Liver (tissue), 9 donors: ENCODE measurements around the gene SIPA1L3. TPM values are rescaled to one million over a fixed set of nuclear protein-coding genes. Genes with fewer than 3 reads are reported as not detected.
A peak's percentile ranks its signal among the peaks of the same experiment; 100 is the strongest.

Experiments used
- DNase-seq: peaks from one replicate; pipeline ENCODE4 v3.0.0-alpha.2; 2017; ENCODE audit warnings: low spot score
- H3K27ac ChIP-seq, 2 donors: one replicate each; pipeline ENCODE4 v1.7.0; 2013; ENCODE audit warnings: inconsistent platforms in 2 of 2, low read length in 2 of 2, control low read depth in 1 of 2, low read depth in 1 of 2, mild to moderate bottlenecking in 1 of 2
- H3K27me3 ChIP-seq, 4 donors: one replicate each; pipeline versions ENCODE4 v1.6.1 to v1.7.0; 2013; ENCODE audit warnings: low read length in 3 of 4, inconsistent platforms in 1 of 4, mild to moderate bottlenecking in 1 of 4, moderate library complexity in 1 of 4; ENCODE audit not compliant: control insufficient read depth in 4 of 4, insufficient read depth in 4 of 4
- H3K36me3 ChIP-seq, 4 donors: one replicate each; pipeline versions ENCODE4 v1.6.1 to v1.7.0; 2013; ENCODE audit warnings: low read length in 3 of 4, mild to moderate bottlenecking in 3 of 4, low read depth in 1 of 4, moderate library complexity in 1 of 4; ENCODE audit not compliant: control insufficient read depth in 4 of 4, insufficient read depth in 3 of 4
- H3K4me1 ChIP-seq, 4 donors: one replicate each; pipeline versions ENCODE4 v1.6.1 to v1.7.0; 2013; ENCODE audit warnings: low read length in 3 of 4, mild to moderate bottlenecking in 3 of 4, moderate library complexity in 1 of 4; ENCODE audit not compliant: control insufficient read depth in 4 of 4, insufficient read depth in 4 of 4
- H3K4me3 ChIP-seq, 3 donors: one replicate each; pipeline versions ENCODE4 v1.6.1 to v1.7.0; 2013; ENCODE audit warnings: low read length in 3 of 3, control low read depth in 1 of 3, low read depth in 1 of 3, mild to moderate bottlenecking in 1 of 3
- H3K9ac ChIP-seq, 2 donors: one replicate each; pipeline ENCODE4 v1.7.0; 2013; ENCODE audit warnings: low read length in 2 of 2, mild to moderate bottlenecking in 2 of 2, moderate library complexity in 2 of 2, control low read depth in 1 of 2, low read depth in 1 of 2
- H3K9me3 ChIP-seq, 4 donors: one replicate each; pipeline versions ENCODE4 v1.6.1 to v1.7.0; 2013; ENCODE audit warnings: low read length in 3 of 4; ENCODE audit not compliant: control insufficient read depth in 4 of 4
- EGR1 ChIP-seq, 2 donors: IDR thresholded peaks; 2 replicates each; pipeline ENCODE4 v1.6.1; 2016 to 2018; ENCODE audit warnings: antibody characterized with exemption in 2 of 2, low read depth in 2 of 2
- FOXA1 ChIP-seq: IDR thresholded peaks from 2 replicates; pipeline ENCODE4 v1.6.1; 2016; ENCODE audit warnings: antibody characterized with exemption
- FOXA2 ChIP-seq: IDR thresholded peaks from 2 replicates; pipeline ENCODE4 v1.6.1; 2016; ENCODE audit warnings: antibody characterized with exemption
- GABPA ChIP-seq, 2 donors: IDR thresholded peaks in 1 of 2; conservative IDR thresholded peaks in 1 of 2; 2 replicates each; pipeline ENCODE4 v1.6.1; 2016; ENCODE audit warnings: antibody characterized with exemption in 2 of 2, mild to moderate bottlenecking in 1 of 2, moderate library complexity in 1 of 2
- HNF4A ChIP-seq, 2 donors: conservative IDR thresholded peaks; 2 replicates each; pipeline ENCODE4 v1.6.1; 2016; ENCODE audit warnings: antibody characterized with exemption in 2 of 2, mild to moderate bottlenecking in 2 of 2
- HNF4G ChIP-seq: IDR thresholded peaks from 2 replicates; pipeline ENCODE4 v1.6.1; 2016; ENCODE audit warnings: antibody characterized with exemption
- JUND ChIP-seq, 2 donors: IDR thresholded peaks; 2 replicates each; pipeline ENCODE4 v1.6.1; 2016; ENCODE audit warnings: antibody characterized with exemption in 2 of 2
- NR2F2 ChIP-seq: IDR thresholded peaks from 2 replicates; pipeline ENCODE4 v1.6.1; 2016; ENCODE audit warnings: antibody characterized with exemption
- RAD21 ChIP-seq, 2 donors: IDR thresholded peaks; 2 replicates each; pipeline ENCODE4 v1.6.1; 2016; ENCODE audit warnings: antibody characterized with exemption in 2 of 2, mild to moderate bottlenecking in 2 of 2
- SP1 ChIP-seq: IDR thresholded peaks from 2 replicates; pipeline ENCODE4 v1.6.1; 2018; ENCODE audit warnings: antibody characterized with exemption, mild to moderate bottlenecking
- TAF1 ChIP-seq: conservative IDR thresholded peaks from 2 replicates; pipeline ENCODE4 v1.6.1; 2016; ENCODE audit warnings: antibody characterized with exemption, mild to moderate bottlenecking
- YY1 ChIP-seq: IDR thresholded peaks from 2 replicates; pipeline ENCODE4 v1.6.1; 2016; ENCODE audit warnings: antibody characterized with exemption, mild to moderate bottlenecking
- WGBS: extraction: QIAGEN DNeasy Blood & Tissue Kit; methylation state at CpG from one replicate; pipeline ENCODE4 v1.1.7; 2013; 5-methylcytosine and 5-hydroxymethylcytosine counted together
- polyA plus RNA-seq, 2 donors: library from polyadenylated mRNA; stranded (reverse) in 1 of 2; unstranded in 1 of 2; fragments of 200-250 nt in 1 of 2; fragments of >200 nt in 1 of 2; fragmentation: Nextera tagmentation in 1 of 2; extraction: Ambion mirVana in 1 of 2; gene quantifications; one replicate each; pipeline versions ENCODE4 v1.2.1 to v1.2.3, GENCODE V29; 2013 to 2015
- total RNA-seq, 2 donors: library from RNA; depleted of rRNA; stranded (reverse); fragments of >200 nt; gene quantifications; one replicate each; pipeline ENCODE4 v1.2.3, GENCODE V29; 2014
- TF ChIP-seq, protein P1 (sequence below): IDR thresholded peaks from 2 replicates; pipeline ENCODE4 v1.6.1; 2016; ENCODE audit warnings: antibody characterized with exemption
- TF ChIP-seq, protein P2 (sequence below): fragments of 150-350 bp; IDR thresholded peaks from 2 replicates; pipeline ENCODE4 v1.5.1; 2017; ENCODE audit warnings: improper control_type of control experiment, low read depth, low read length; ENCODE audit not compliant: missing input control
- donor health status: healthy.
- donor health status: healthy.
- donor health status: healthy.
- donor health status: healthy.
- donor health status: healthy.

Gene SIPA1L3
- total and polyA plus RNA-seq, 4 donors = 2.4 to 10.0 (median 4.4) TPM

DNA sequence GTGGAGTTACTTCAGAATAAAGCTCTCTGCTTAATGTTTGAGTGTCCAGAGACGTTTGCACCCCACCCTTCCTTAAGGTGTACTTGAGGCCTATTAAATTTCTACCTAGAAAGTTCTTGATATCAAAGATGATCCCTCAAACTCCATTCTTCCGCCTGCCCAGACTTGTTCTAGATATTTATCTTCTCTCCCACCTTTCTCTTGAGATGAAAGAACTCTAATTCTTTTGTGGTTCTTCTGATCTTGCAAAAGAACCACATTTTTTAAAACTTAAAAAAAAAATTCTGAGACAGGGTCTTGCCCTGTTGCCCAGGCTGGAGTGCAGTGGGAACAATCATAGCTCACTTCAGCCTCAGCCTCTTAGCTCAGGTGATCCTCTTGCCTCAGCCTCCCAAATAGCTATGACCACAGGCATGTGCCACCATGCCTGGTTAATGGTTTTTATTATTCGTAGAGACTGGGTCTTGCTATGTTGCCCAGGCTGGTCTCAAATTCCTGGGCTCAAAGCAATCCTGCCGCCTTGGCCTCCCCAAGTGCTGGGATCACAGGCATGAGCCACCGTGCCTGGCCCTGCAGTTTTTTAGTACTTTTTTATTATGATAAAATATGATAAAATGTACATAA, 94.3 kb downstream of the SIPA1L3 start:
- H3K4me1 ChIP-seq = no peaks in the 10 kb centered on the region
- H3K36me3 ChIP-seq = no peaks in the 10 kb centered on the region
- WGBS = 92% methylated on average over 5 of the region's 5 CpGs
- TF ChIP-seq, protein P1, sequence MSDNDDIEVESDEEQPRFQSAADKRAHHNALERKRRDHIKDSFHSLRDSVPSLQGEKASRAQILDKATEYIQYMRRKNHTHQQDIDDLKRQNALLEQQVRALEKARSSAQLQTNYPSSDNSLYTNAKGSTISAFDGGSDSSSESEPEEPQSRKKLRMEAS = no peak
- no peak for TF ChIP-seq SP1
- no peak for DNase-seq
- H3K9ac ChIP-seq = no peak overlapping the region
- H3K9me3 ChIP-seq = no peaks in the 10 kb centered on the region
- H3K27ac ChIP-seq = no peak overlapping the region
- H3K27me3 ChIP-seq = no peaks in the 10 kb centered on the region
- H3K4me3 ChIP-seq = no peak overlapping the region

DNA sequence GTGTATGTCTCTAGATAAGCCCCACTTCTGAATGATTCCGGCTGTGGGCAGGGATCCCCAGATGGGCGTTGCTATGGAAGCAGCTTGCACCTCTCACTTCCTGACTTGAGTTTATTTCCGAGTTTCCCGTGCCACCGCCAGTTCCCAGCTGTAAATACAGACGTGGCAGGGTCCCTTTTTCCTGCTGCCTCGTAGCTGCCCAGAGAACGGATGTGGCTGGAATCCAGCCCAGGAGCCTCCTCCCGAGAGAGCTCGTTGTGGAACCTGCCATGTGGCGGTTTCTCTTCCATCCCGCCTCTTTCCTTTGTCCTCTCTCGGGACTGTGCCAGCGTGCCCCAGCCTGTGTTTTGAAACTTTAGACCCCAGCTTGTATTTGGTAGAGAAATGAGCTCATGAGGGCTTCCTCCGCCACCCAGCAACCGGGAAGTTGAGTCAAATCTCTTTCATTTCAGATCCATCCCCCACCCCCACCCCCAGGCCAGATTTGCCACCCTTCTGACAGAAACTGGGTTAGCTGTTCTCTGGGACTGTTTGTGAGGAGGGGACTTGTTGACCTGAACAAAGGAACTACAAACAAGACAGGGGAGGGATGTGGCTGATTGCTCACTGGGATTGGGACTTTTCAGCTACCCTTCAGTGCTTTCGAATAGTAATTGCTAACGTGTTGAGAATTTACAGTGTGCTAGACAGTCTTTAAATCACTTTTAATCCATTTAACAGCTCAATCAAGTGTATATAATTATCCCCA, 96.6 kb downstream of the SIPA1L3 start:
- Histone ChIP-seq H3K4me3 (peak overlapping the region in 1 of 3 donors; percentile 8), H3K27me3 (no peaks in the 10 kb centered on the region), H3K27ac (peak overlapping the region; percentile 62 to 64), H3K9ac (no peak overlapping the region), H3K36me3 (no peaks in the 10 kb centered on the region), H3K4me1 (no peaks in the 10 kb centered on the region), H3K9me3 (no peaks in the 10 kb centered on the region)
- TF ChIP-seq SP1 = peak; percentile 22
- TF ChIP-seq, protein P1 = no peak
- WGBS = 53% methylated on average over 18 of the region's 18 CpGs
- DNase-seq = peak; percentile 52

DNA sequence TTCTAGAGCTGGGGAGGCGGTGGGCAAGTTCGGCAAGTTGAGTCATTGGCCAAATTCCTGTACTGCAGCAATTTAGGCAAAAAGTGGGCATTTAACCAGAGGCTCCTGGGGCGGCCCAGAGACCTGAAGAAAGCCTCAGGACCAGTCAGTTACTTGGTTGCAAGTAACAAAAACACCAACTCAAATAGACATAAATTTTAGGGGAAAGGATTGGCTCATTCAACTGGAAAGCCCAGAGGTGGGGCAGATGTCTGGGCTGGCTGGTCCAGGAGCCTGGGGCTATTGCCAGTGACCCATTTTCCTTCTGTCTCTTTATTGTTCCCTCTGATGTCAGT, 97.1 kb downstream of the SIPA1L3 start:
- no peaks in the 10 kb centered on the region for H3K36me3 ChIP-seq
- no peaks in the 10 kb centered on the region for H3K4me1 ChIP-seq
- 80% methylated on average over 3 of the region's 3 CpGs for WGBS
- H3K9me3 ChIP-seq = no peaks in the 10 kb centered on the region
- H3K9ac ChIP-seq = no peak overlapping the region
- TF ChIP-seq YY1 = no peak
- TF ChIP-seq FOXA1 = no peak
- no peak for TF ChIP-seq JUND (IDR thresholded peaks at IDR 0.05)
- no peak for TF ChIP-seq HNF4A (conservative IDR thresholded peaks at IDR 0.05)
- TF ChIP-seq EGR1 (IDR thresholded peaks at IDR 0.05; ENCODE audit: low read depth in 2 of 2) = no peak
- no peak for TF ChIP-seq RAD21 (IDR thresholded peaks at IDR 0.05)
- no peak for TF ChIP-seq HNF4G
- TF ChIP-seq TAF1 = no peak
- no peak for TF ChIP-seq GABPA (IDR thresholded peaks at IDR 0.05 in 1 of 2, conservative IDR thresholded peaks at IDR 0.05 in 1 of 2)
- TF ChIP-seq, protein P2, sequence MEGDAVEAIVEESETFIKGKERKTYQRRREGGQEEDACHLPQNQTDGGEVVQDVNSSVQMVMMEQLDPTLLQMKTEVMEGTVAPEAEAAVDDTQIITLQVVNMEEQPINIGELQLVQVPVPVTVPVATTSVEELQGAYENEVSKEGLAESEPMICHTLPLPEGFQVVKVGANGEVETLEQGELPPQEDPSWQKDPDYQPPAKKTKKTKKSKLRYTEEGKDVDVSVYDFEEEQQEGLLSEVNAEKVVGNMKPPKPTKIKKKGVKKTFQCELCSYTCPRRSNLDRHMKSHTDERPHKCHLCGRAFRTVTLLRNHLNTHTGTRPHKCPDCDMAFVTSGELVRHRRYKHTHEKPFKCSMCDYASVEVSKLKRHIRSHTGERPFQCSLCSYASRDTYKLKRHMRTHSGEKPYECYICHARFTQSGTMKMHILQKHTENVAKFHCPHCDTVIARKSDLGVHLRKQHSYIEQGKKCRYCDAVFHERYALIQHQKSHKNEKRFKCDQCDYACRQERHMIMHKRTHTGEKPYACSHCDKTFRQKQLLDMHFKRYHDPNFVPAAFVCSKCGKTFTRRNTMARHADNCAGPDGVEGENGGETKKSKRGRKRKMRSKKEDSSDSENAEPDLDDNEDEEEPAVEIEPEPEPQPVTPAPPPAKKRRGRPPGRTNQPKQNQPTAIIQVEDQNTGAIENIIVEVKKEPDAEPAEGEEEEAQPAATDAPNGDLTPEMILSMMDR = no peak
- no peak for TF ChIP-seq NR2F2
- TF ChIP-seq FOXA2 = no peak
- DNase-seq = no peak
- no peaks in the 10 kb centered on the region for H3K27me3 ChIP-seq
- H3K4me3 ChIP-seq = no peak overlapping the region
- peak overlapping the region; percentile 62 to 64 for H3K27ac ChIP-seq
